HepG2 (cell line): Measurements from ENCODE around the gene TRPV2. TPM values are rescaled to one million over a fixed set of nuclear protein-coding genes. Genes with fewer than 3 reads are reported as not detected.
A peak's percentile ranks its signal among the peaks of the same experiment; 100 is the strongest.

Experiments used
- ARID5B ChIP-seq: IDR thresholded peaks from 2 replicates; pipeline ENCODE4 v1.4.0; 2020; ENCODE audit warnings: mild to moderate bottlenecking, missing genetic modification reagents
- BRCA1 ChIP-seq: sonication (generic); formaldehyde crosslinking; IDR thresholded peaks from 2 replicates; pipeline ENCODE4 v1.4.0; 2020; ENCODE audit warnings: missing genetic modification reagents
- KDM2A ChIP-seq: sonication (generic); formaldehyde crosslinking; IDR thresholded peaks from 2 replicates; pipeline ENCODE4 v1.4.0; 2020; ENCODE audit warnings: low read depth, missing genetic modification reagents, borderline replicate concordance
- MAFF ChIP-seq: IDR thresholded peaks from 2 replicates; pipeline ENCODE4 v1.6.1; 2011; ENCODE audit warnings: low read depth, low read length, improper control_type of control experiment
- MTA3 ChIP-seq: sonication (generic); formaldehyde crosslinking; IDR thresholded peaks from 2 replicates; pipeline ENCODE4 v1.4.0; 2020; ENCODE audit warnings: missing genetic modification reagents
- MXD3 ChIP-seq: IDR thresholded peaks from 2 replicates; pipeline ENCODE4 v1.6.1; 2016; ENCODE audit warnings: mild to moderate bottlenecking, missing biosample characterization, missing genetic modification reagents
- MYC ChIP-seq: sonication (generic); formaldehyde crosslinking; IDR thresholded peaks from 2 replicates; pipeline ENCODE4 v1.9.0; 2021; ENCODE audit warnings: missing genetic modification reagents, borderline replicate concordance
- ZMYM2 ChIP-seq: sonication (generic); formaldehyde crosslinking; IDR thresholded peaks from 2 replicates; pipeline ENCODE4 v1.8.0; 2022; ENCODE audit warnings: mild to moderate bottlenecking, missing genetic modification reagents
- ZNF407 ChIP-seq: sonication (generic); formaldehyde crosslinking; IDR thresholded peaks from one replicate; pipeline ENCODE4 v1.5.1; 2020; ENCODE audit warnings: mild to moderate bottlenecking, missing genetic modification reagents; ENCODE audit errors: not compliant biosample characterization
- ZNF451 ChIP-seq: sonication (generic); formaldehyde crosslinking; IDR thresholded peaks from 2 replicates; pipeline ENCODE4 v1.5.0; 2020; ENCODE audit warnings: mild to moderate bottlenecking, missing genetic modification reagents
- ZNF564 ChIP-seq: sonication (generic); formaldehyde crosslinking; IDR thresholded peaks from 2 replicates; pipeline ENCODE4 v1.8.1; 2023; ENCODE audit warnings: mild to moderate bottlenecking, missing genetic modification reagents
- ZNF816 ChIP-seq: sonication (generic); formaldehyde crosslinking; IDR thresholded peaks from 2 replicates; pipeline ENCODE4 v1.8.0; 2022; ENCODE audit warnings: missing genetic modification reagents, mild to moderate bottlenecking, borderline replicate concordance
- ZNF839 ChIP-seq: sonication (generic); formaldehyde crosslinking; IDR thresholded peaks from 2 replicates; pipeline ENCODE4 v1.4.0; 2020; ENCODE audit warnings: missing genetic modification reagents, mild to moderate bottlenecking, borderline replicate concordance
- polyA plus RNA-seq, 8 experiments: library from polyadenylated mRNA; depleted of rRNA in 3 of 8; stranded (reverse) in 7 of 8; unstranded in 1 of 8; fragments of >200 nt; fragmentation: Illumina TruSeq in 4 of 8; extraction: Trizol in 4 of 8; gene quantifications; 2 replicates each; pipeline versions ENCODE4 v1.2.1 to v1.2.3, GENCODE V29; 2011 to 2016; ENCODE audit warnings: low read depth in 4 of 8, missing spikeins in 1 of 8, mixed read lengths in 1 of 8; ENCODE audit not compliant: insufficient read depth in 1 of 8
- total RNA-seq, 5 experiments: library from RNA; depleted of rRNA; stranded (reverse); fragments of >200 nt; fragmentation: Illumina TruSeq; extraction: Trizol; gene quantifications; 2 replicates each; pipeline ENCODE4 v1.2.3, GENCODE V29; 2016; ENCODE audit warnings: low read depth in 1 of 5
- TF ChIP-seq, protein P1 (sequence below): sonication (generic); formaldehyde crosslinking; conservative IDR thresholded peaks from 2 replicates; pipeline ENCODE4 v1.4.0; 2020; ENCODE audit warnings: missing genetic modification reagents

Gene TRPV2
- total and polyA plus RNA-seq, 2 of the 13 experiments (the other 11 are each of a cell fraction or from before 2014, with no cell fraction given), result 13.6 to 21.3 TPM

DNA sequence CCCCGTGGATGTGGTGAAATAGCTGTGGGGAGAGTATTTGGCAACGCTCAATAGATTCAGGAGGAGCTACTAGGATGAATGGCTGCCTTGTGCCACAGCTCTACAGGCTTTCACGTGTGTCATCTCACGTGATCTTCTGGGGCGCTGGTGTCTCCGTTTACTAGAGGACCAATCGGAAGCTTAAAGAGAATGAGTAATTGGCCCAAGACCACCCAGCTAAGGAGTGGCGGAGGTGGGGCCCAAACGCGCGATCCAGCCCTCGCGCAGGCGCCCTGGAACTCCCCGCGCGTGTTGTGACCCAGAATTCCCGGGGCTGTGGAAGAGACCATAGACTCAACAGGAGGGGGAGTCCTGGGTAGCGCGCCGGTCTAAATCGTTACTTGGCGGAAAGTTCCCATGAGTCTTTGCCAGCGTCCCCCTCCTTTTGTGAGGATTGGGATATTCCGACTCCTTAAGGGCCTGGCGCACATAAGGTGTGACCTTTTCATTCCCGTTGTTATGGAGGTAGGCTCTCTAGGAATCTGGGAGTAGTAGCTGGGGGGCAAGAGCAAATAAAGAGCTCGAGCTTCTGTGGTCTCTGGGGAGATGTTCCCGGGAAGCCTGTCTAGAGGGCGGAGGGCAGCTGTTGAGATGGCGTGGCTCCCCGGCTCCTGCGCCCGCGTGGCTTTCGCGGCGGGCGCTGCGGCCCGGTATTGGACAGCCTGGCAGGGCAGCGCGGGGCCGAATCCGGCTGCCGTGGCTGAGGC is 23.4 kb downstream of the TRPV2 start (continued):
- peak; percentile 60; the same call in 1 of the 2 replicates for TF ChIP-seq MXD3 (CRISPR knock-in tag)
- no peak for TF ChIP-seq MTA3 (CRISPR knock-in tag)
- no peak for TF ChIP-seq ZNF839
- no peak for TF ChIP-seq ZNF451 (CRISPR knock-in tag)
- TF ChIP-seq BRCA1, result 0 out of 2 replicates have a peak, but pooled peaks have one; percentile 34
- no peak for TF ChIP-seq ZNF407 (CRISPR knock-in tag)
- TF ChIP-seq ZNF816, result peak; percentile 77; the same call in 1 of the 2 replicates
- peak; percentile 61 for TF ChIP-seq ARID5B (CRISPR knock-in tag)
- TF ChIP-seq KDM2A (CRISPR knock-in tag), result peak; percentile 91
- peak; percentile 74; the same call in 1 of the 2 replicates for TF ChIP-seq ZNF564 (CRISPR knock-in tag)
- no peak for TF ChIP-seq MAFF
- TF ChIP-seq MYC (CRISPR knock-in tag), result peak; percentile 85
- no peak for TF ChIP-seq ZMYM2 (CRISPR knock-in tag)
- TF ChIP-seq, protein P1, sequence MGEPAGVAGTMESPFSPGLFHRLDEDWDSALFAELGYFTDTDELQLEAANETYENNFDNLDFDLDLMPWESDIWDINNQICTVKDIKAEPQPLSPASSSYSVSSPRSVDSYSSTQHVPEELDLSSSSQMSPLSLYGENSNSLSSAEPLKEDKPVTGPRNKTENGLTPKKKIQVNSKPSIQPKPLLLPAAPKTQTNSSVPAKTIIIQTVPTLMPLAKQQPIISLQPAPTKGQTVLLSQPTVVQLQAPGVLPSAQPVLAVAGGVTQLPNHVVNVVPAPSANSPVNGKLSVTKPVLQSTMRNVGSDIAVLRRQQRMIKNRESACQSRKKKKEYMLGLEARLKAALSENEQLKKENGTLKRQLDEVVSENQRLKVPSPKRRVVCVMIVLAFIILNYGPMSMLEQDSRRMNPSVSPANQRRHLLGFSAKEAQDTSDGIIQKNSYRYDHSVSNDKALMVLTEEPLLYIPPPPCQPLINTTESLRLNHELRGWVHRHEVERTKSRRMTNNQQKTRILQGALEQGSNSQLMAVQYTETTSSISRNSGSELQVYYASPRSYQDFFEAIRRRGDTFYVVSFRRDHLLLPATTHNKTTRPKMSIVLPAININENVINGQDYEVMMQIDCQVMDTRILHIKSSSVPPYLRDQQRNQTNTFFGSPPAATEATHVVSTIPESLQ, result peak; percentile 21; the same call in 1 of the 2 replicates
